GM18858 (cell line): ENCODE results near the gene HLA-DOB.
"Not testable (repeated sequence)": the region's sequence is repeated elsewhere in the genome, so short reads cannot be mapped to it uniquely, and the experiment has no call there.

Experiments
- ATAC-seq: cut with Tn5 transposase; IDR thresholded peaks from one replicate; pipeline ENCODE4 v1.9.1; 2021; ENCODE audit not compliant: unreplicated experiment

Gene HLA-DOB

GRCh38 chr6:32815115-32815514 lies 1.7 kb downstream of the HLA-DOB start:
- ATAC-seq, result no peak

DNA sequence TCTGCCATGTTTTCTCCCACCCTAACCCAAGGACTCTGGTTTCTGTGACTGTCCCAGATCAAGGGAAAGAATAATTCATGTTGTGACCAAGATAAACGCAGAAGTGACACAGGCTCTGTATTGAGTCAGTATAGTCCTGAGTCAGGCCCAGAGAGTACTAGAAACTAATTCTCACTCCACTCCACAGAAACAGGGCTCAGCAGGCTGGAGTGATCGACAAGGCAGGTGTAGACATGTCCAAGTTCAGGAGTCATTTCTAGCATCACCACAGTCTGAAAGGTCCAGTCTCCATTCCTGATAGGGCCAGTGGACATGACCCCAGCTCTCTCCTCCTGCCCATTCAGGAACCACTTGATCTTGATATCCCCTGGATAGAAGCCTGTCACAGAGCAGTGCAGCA lies 2.7 kb downstream of the HLA-DOB start:
- ATAC-seq, result no peak

- ATAC-seq, result no peak
These were observed 7.6 kb downstream of the HLA-DOB start for GRCh38 chr6:32809171-32809570.

- no peak for ATAC-seq
These were observed 9.7 kb downstream of the HLA-DOB start for GRCh38 chr6:32807020-32807580.

- not testable (repeated sequence) for ATAC-seq
These were observed 11.4 kb downstream of the HLA-DOB start for GRCh38 chr6:32805404-32805803.

DNA sequence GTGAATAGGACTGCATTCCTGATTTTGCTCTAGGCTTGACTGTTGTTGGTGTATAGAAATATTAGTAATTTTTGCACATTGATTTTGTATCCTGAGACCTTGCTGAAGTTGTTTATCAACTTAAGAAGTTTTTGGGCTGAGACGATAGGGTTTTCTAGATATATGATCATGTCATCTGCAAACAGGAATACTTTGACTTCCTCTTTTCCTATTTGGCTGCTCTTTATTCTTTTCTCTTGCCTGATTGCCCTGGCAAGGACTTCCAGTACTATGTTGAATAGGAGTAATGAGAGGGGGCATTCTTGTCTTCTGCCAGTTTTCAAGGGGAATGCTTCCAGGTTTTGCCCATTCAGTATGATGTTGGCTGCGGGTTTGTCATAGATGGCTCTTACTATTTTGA lies 13.4 kb downstream of the HLA-DOB start:
- no peak for ATAC-seq

GRCh38 chr6:32799740-32800139 lies 17.1 kb downstream of the HLA-DOB start:
- no peak for ATAC-seq

- ATAC-seq, result no peak
These were observed 17.6 kb downstream of the HLA-DOB start for GRCh38 chr6:32799168-32799567.

GRCh38 chr6:32796848-32797776 lies 19.7 kb downstream of the HLA-DOB start:
- no peak for ATAC-seq

DNA sequence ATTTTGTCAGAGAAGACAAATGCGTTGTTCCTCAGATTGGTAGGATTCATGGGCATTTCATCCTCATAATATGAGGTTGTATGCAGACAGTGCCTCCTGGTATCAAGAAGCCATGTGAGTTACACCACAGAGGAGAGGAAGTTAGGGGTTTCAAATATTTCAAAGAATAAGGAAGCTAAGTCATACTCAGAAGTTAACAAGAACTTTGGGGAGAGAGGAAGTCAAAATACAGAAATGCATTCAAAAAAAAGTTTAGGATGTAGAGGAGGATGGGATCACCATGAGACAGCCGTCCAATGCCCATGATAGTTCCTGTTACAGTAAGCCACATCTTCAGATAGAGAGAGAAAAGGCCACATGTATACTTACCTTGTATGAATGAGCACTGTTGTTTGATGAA lies 22.3 kb downstream of the HLA-DOB start:
- no peak for ATAC-seq

DNA sequence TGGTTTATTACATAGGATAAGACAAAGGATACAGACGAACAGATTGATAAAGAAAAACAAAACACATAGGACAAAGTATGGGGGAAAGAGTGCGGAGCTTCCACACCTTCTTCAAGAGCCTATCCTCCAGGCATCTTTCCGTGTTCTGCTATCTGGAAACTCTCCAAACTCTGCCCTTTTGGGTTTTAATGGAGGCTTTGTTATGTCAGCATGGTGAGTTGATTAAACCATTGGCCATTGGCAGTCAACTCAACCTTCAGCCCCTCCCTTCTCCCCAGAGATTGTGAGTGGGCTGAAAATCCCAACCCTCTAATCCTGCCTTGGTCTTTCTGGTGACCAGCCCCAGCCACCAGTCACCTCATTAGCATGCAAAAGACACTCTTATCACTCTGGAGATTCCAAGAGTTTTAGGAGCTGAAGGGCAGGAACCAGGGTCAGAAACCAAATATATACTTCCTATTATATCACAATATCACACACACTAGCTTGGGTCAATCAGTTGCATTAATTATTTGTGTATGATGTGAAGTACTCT lies 23.8 kb downstream of the HLA-DOB start:
- ATAC-seq, result no peak

DNA sequence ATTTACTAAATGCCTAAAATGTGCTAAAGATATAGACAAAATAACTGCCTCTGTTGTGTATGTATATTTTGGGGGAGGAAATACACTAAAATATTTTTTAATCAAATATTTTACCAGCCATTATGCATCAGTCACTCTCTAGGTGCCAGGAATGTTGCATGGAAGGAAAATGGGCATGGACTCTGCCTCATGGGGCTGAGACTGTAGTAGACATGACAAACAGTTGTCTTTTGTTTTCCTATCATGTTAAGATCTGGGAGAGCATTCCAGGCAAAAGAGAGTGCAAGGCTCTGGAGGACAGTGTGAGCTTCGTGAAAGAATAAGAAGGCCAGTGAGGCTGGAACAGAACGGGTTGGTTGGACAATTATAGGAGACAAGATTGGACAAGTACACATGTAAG lies 26.5 kb downstream of the HLA-DOB start:
- no peak for ATAC-seq

GRCh38 chr6:32785781-32786533 lies 30.8 kb downstream of the HLA-DOB start:
- ATAC-seq, result no peak

DNA sequence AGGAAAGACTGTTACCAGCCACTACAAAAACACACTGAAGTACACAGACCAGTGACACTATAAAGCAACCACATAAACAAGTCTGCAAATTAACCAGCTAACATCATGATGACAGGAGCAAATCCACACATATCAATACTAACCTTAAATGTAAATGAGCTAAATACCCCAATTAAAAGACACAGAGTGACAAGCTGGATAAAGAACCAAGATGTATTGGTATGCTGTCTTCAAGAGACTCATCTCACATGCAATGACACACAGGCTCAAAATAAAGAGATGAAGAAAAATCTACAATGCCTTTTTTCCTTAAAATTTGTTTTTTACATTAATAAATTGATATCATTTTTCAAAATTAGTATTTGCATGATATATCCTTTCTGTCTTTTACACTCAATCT lies 33.9 kb downstream of the HLA-DOB start:
- not testable (repeated sequence) for ATAC-seq

- ATAC-seq, result no peak
These were observed 37.8 kb downstream of the HLA-DOB start for GRCh38 chr6:32779036-32779435.

DNA sequence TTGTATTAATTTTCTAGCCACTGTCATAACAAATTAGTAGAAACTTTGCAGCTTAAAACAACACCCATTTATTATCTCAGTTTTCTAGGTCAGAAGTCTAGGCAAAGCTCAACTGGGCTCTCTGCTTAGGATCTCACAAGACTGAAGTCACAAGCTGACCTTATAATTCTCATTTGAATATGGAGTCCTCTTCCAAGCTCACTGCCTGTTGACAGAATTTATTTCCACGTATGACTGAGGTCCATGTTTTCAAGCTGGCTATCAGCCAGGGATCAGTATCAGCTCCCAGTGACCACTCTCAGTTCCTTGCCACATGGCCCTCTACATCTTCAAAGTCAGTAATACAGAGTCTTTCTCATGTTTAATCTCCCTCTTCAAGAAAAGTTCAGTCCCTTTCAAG lies 41.7 kb downstream of the HLA-DOB start:
- ATAC-seq, result no peak

DNA sequence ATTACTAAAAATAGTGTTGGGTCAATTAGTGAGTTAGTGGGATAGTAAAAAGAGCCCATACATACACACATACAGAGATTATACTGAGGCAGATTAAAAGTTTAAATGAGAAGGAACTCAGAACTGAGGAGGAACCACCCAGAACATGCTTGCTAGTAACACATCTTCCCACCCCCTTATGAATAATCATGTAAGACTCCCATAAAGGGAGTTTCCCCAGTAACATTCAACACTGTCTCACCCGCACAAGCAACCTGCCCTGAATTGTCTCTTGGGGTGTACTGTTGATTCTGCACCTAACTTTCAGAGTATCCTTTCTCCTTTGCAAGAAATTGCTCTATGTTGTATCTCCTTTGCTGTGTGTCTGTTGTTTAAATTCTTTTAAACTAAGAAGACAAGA lies 42.4 kb downstream of the HLA-DOB start:
- ATAC-seq, result no peak

GRCh38 chr6:32772656-32773055 lies 44.1 kb downstream of the HLA-DOB start:
- no peak for ATAC-seq

- no peak for ATAC-seq
These were observed 52.8 kb downstream of the HLA-DOB start for GRCh38 chr6:32764048-32764447.

GRCh38 chr6:32763421-32763820 lies 53.4 kb downstream of the HLA-DOB start, which contains the start of gene HLA-DQB2:
HLA-DQB2 (minus strand) TSS chr6:32763532; CDS start chr6:32763470, 62 bp downstream.
- no peak for ATAC-seq
